Esophagus muscularis mucosa (tissue), 3 donors: Measurements from ENCODE around the gene MRPL43.

Source experiments
- POLR2A ChIP-seq: fragments of 450-650 bp; IDR thresholded peaks from one replicate; pipeline ENCODE4 v1.6.1; 2017; ENCODE audit warnings: antibody characterized with exemption, moderate library complexity, mild to moderate bottlenecking, low read depth
- TF ChIP-seq, protein P1 (sequence below), 3 experiments: fragments of 200-600 bp in 2 of 3; fragments of 450-650 bp in 1 of 3; sonication (generic) in 2 of 3; IDR thresholded peaks; one replicate each; pipeline ENCODE4 v1.5.1; 2017 to 2019; ENCODE audit warnings: antibody characterized with exemption in 3 of 3, mild to moderate bottlenecking in 2 of 3, moderate library complexity in 1 of 3

- TF ChIP-seq POLR2A, result no peak
- TF ChIP-seq, protein P1, sequence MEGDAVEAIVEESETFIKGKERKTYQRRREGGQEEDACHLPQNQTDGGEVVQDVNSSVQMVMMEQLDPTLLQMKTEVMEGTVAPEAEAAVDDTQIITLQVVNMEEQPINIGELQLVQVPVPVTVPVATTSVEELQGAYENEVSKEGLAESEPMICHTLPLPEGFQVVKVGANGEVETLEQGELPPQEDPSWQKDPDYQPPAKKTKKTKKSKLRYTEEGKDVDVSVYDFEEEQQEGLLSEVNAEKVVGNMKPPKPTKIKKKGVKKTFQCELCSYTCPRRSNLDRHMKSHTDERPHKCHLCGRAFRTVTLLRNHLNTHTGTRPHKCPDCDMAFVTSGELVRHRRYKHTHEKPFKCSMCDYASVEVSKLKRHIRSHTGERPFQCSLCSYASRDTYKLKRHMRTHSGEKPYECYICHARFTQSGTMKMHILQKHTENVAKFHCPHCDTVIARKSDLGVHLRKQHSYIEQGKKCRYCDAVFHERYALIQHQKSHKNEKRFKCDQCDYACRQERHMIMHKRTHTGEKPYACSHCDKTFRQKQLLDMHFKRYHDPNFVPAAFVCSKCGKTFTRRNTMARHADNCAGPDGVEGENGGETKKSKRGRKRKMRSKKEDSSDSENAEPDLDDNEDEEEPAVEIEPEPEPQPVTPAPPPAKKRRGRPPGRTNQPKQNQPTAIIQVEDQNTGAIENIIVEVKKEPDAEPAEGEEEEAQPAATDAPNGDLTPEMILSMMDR (IDR thresholded peaks at IDR 0.05), result no peak
These were observed 35.8 kb upstream of the MRPL43 start for GRCh38 chr10:101022967-101023705.
